Breast epithelium (tissue), 4 donors: Measurements from ENCODE around the gene ATG101. TPM values are rescaled to one million over a fixed set of nuclear protein-coding genes. Genes with fewer than 3 reads are reported as not detected.

Source experiments
- DNase-seq, 2 donors: peaks; one replicate each; pipeline ENCODE4 v3.0.0-alpha.2; 2019; ENCODE audit warnings: low spot score in 2 of 2
- H3K27ac ChIP-seq, 2 donors: fragments of 200-600 bp; sonication (generic) in 1 of 2; one replicate each; pipeline ENCODE4 v1.5.1; 2016 to 2019; ENCODE audit warnings: mild to moderate bottlenecking in 1 of 2
- H3K27me3 ChIP-seq, 2 donors: fragments of 200-600 bp; sonication (generic) in 1 of 2; one replicate each; pipeline versions ENCODE4 v1.5.1 to v1.6.0; 2017 to 2019; ENCODE audit warnings: control low read depth in 1 of 2, mild to moderate bottlenecking in 1 of 2
- H3K36me3 ChIP-seq: fragments of 200-600 bp; one replicate; pipeline ENCODE4 v1.5.1; 2019
- H3K4me1 ChIP-seq, 2 donors: fragments of 200-600 bp; sonication (generic); one replicate each; pipeline ENCODE4 v1.5.1; 2016 to 2019; ENCODE audit warnings: control low read depth in 1 of 2
- H3K4me3 ChIP-seq, 3 donors: fragments of 200-600 bp; sonication (generic); 1 replicate in 2 of 3; 2 replicates in 1 of 3; pipeline ENCODE4 v1.5.1; 2016 to 2019; ENCODE audit warnings: mild to moderate bottlenecking in 3 of 3, moderate library complexity in 2 of 3
- H3K9me3 ChIP-seq, 2 donors: fragments of 200-600 bp; sonication (generic) in 1 of 2; one replicate each; pipeline ENCODE4 v1.5.1; 2016 to 2019; ENCODE audit warnings: control low read depth in 1 of 2
- CTCF ChIP-seq, 3 donors: fragments of 450-650 bp; IDR thresholded peaks; one replicate each; pipeline ENCODE4 v1.5.1; 2016 to 2017; ENCODE audit warnings: antibody characterized with exemption in 3 of 3, mild to moderate bottlenecking in 3 of 3, moderate library complexity in 3 of 3
- POLR2A ChIP-seq: fragments of 450-650 bp; IDR thresholded peaks from one replicate; pipeline ENCODE4 v1.6.1; 2016; ENCODE audit warnings: antibody characterized with exemption, mild to moderate bottlenecking, moderate library complexity
- POLR2AphosphoS5 ChIP-seq, 3 donors: sonication (generic); formaldehyde crosslinking; IDR thresholded peaks; one replicate each; pipeline ENCODE4 v1.6.1; 2017; ENCODE audit warnings: antibody characterized with exemption in 3 of 3
- intact Hi-C: fragments of 100-400 bp; cut with DNase I; formaldehyde crosslinking; loops from one replicate; pipeline ENCODE4 v1.15.1; 2023; ENCODE audit warnings: low total_unique reads
- total RNA-seq, 3 donors: library from RNA; depleted of rRNA; stranded (reverse); fragments of >200 nt; gene quantifications; one replicate each; pipeline ENCODE4 v1.1.0, GENCODE V29; 2016

Gene ATG101
- total RNA-seq, result 10 to 100 TPM; 35.0 to 54.2 (median 39.7) TPM

DNA sequence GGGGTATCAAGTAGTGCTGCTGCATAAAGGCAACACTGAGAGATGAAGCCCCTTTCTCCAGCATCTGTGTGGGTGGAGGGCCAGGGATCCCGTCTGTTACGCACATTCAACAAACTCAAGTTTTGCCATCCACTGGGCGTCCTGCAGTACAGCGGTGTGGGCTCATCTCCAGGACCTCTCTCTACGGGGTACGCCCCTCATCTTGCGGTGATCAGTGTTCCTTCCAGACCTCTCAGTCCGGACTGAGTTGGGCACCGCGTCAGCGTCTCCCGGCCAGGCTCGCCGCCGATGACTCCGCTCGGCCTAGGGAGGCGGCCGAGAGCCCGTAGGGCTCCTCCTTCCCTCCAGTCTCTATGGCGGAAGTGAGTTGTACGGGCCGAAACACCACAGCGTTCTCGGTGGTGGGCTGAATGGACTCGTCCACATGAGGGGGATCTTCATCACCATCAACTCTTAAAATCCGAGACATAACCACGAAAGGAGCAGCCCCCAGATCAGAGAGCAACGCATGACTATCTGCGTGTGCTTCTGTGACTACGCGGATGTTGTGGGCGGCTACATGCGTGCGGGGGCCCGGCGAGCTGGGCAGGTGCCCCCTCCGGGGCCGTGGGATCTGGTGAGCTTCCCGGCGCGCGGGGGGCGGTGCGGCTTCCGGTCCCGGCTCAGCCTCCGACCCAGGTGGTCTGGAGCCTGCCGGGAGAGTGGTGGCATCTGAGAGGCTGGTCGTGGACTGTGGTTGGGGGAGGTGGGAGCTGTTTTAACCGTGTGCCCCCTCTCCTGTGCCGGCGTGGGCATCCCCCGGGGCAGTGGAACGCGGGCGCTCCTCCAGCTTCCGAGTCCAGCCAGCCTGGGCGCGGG lies at the start of gene ATG101:
ATG101 (plus strand) TSS at position 652 of the 858 bp plus-strand sequence. CDS start 3,673 bp downstream, outside the sequence.
- TF ChIP-seq POLR2A, result no peak
- peak; percentile 88 to 98 (median 91) for TF ChIP-seq POLR2AphosphoS5 (IDR thresholded peaks at IDR 0.05)
- peak in 2 of 3 donors; percentile 59 to 64 for TF ChIP-seq CTCF (IDR thresholded peaks at IDR 0.05)
- Histone ChIP-seq H3K27me3 (no peaks in the 10 kb centered on the region), H3K4me3 (peak within 1 kb of the TSS; percentile 77 to 98 (median 89)), H3K9me3 (no peaks in the 10 kb centered on the region), H3K36me3 (no peaks in the 10 kb centered on the region), H3K27ac (peak within 1 kb of the TSS; percentile 94 to 95), H3K4me1 (peaks cover 0 to 12% of the 10 kb centered on the region in 2 donors)
- DNase-seq, result peak; percentile 91
- intact Hi-C loops, result no loop called here

DNA sequence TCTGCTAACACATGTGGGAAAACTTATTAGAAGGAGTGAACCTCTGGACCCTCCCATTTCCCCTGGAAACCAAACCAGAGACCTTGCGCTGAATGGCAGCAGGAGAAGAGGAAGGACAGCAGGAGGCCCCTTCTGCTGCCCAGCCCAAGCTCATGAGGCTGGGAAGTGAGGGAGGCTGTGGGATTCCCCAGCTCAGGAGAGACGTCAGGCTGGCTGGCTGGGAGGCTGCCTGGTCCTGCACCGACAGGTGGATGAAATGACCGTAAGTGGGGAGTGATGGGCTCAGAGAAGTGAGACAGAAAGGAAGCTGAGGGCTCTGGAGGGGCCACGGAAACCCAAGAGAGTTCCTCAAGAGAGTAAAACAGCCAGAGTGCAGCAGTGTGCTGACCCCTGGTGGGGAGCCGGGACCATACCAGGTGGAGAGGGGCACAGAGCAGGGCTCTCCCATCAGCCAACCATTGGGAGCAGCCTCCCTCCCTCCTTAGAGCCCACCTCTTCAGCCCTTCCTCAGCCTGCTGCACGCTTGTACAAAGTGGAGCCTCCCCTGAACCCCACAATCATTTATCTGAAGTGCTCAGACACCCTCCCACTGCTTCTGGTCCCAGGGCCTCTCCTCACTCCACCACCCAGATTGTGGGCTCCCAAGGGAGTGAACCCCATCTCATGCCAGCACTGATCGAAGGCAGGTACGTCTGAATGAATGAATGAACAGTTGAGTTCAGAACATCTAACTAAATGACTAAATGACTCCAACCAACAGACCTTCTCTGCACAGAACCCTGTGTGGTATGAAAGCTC lies 49.0 kb upstream of the ATG101 start:
- Histone ChIP-seq H3K4me1 (no peaks in the 10 kb centered on the region), H3K36me3 (no peaks in the 10 kb centered on the region), H3K9me3 (no peaks in the 10 kb centered on the region), H3K27ac (no peak overlapping the region), H3K27me3 (no peaks in the 10 kb centered on the region), H3K4me3 (no peak overlapping the region)
- no peak for DNase-seq
- intact Hi-C loops, result no loop called here
- TF ChIP-seq CTCF (IDR thresholded peaks at IDR 0.05) (peak in 2 of 3 donors; percentile 38 to 57), POLR2AphosphoS5 (IDR thresholded peaks at IDR 0.05) (no peak)

DNA sequence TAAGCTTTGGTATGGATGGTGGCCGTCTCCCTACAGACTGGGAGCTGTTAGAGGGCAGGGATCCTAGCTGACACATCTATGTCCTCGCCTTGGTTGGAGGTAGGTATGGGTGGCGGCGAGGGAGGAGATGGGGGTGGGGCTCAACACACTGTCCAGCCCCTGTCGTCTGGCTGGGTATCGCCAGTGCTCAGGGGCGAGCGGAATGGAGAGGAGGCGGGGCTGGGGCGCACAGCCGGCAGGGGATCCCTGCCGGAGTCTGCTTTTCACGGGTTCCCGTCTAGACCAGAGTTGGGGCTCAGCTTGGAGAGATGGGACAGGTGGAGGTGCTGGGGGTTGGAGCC lies 47.0 kb upstream of the ATG101 start:
- no peaks in the 10 kb centered on the region for H3K36me3 ChIP-seq
- DNase-seq, result no peak
- intact Hi-C loops, result no loop called here
- H3K9me3 ChIP-seq, result no peaks in the 10 kb centered on the region
- H3K4me3 ChIP-seq, result peak overlapping the region; percentile 41 to 67 (median 61)
- TF ChIP-seq POLR2A, result no peak
- no peak for TF ChIP-seq POLR2AphosphoS5 (IDR thresholded peaks at IDR 0.05)
- no peak for TF ChIP-seq CTCF (IDR thresholded peaks at IDR 0.05)
- no peaks in the 10 kb centered on the region for H3K27me3 ChIP-seq
- peak overlapping the region; percentile 15 to 46 for H3K27ac ChIP-seq
- no peaks in the 10 kb centered on the region for H3K4me1 ChIP-seq

GRCh38 chr12:52023182-52023975 lies 46.4 kb upstream of the ATG101 start:
- Histone ChIP-seq H3K27ac (peak overlapping the region; percentile 15 to 46), H3K4me3 (peak overlapping the region; percentile 41 to 67 (median 61)), H3K4me1 (no peaks in the 10 kb centered on the region), H3K36me3 (no peaks in the 10 kb centered on the region), H3K9me3 (no peaks in the 10 kb centered on the region), H3K27me3 (no peaks in the 10 kb centered on the region)
- TF ChIP-seq CTCF (IDR thresholded peaks at IDR 0.05) (peak; percentile 95 to 98 (median 98)), POLR2AphosphoS5 (IDR thresholded peaks at IDR 0.05) (no peak), POLR2A (no peak)
- DNase-seq, result peak; percentile 78 to 90
- intact Hi-C loops, result no loop called here
